A172 (cell line): ENCODE data around the gene DUSP14. TPM values are rescaled to one million over a fixed set of nuclear protein-coding genes. Genes with fewer than 3 reads are reported as not detected.
A peak's percentile ranks its signal among the peaks of the same experiment; 100 is the strongest.
"Not testable (repeated sequence)": the region's sequence is repeated elsewhere in the genome, so short reads cannot be mapped to it uniquely, and the experiment has no call there.

Experiments
- DNase-seq: peaks from one replicate; pipeline ENCODE4 v3.0.0-alpha.2; 2015; ENCODE audit warnings: low spot score
- total RNA-seq: library from RNA; depleted of rRNA; stranded (reverse); fragments of >200 nt; shearing (Covaris generic); gene quantifications from 2 replicates; pipeline ENCODE4 v1.2.3, GENCODE V29; 2014; rRNA removed

DUSP14 gene
- 124 and 151 TPM in 2 replicates for total RNA-seq

GRCh38 chr17:37489197-37490001, at the start of gene DUSP14:
Gene DUSP14, plus strand, starts transcription at chr17:37489891. Its CDS starts 22,382 bp downstream, at chr17:37512273.
- DNase-seq: peak; percentile 54

- DNase-seq: no peak
These were observed 49.3 kb upstream of the DUSP14 start for GRCh38 chr17:37440424-37440823.

- DNase-seq: not testable (repeated sequence)
These were observed 48.2 kb upstream of the DUSP14 start for GRCh38 chr17:37441369-37442014.

- peak; percentile 31 for DNase-seq
These were observed 43.7 kb upstream of the DUSP14 start for GRCh38 chr17:37446027-37446426.

- peak; percentile 61 for DNase-seq
These were observed 42.0 kb upstream of the DUSP14 start for GRCh38 chr17:37447641-37448040.

GRCh38 chr17:37450112-37450511, 39.6 kb upstream of the DUSP14 start:
- no peak for DNase-seq

GRCh38 chr17:37457801-37458200, 31.9 kb upstream of the DUSP14 start:
- not testable (repeated sequence) for DNase-seq

- DNase-seq: peak; percentile 88
These were observed 30.9 kb upstream of the DUSP14 start for GRCh38 chr17:37458805-37459204.

GRCh38 chr17:37461668-37462067, 28.0 kb upstream of the DUSP14 start:
- DNase-seq: no peak

GRCh38 chr17:37462492-37462891, 27.2 kb upstream of the DUSP14 start:
- no peak for DNase-seq

GRCh38 chr17:37463039-37463438, 26.7 kb upstream of the DUSP14 start:
- DNase-seq: no peak

- peak; percentile 73 for DNase-seq
These were observed 24.5 kb upstream of the DUSP14 start for GRCh38 chr17:37465069-37465616.

GRCh38 chr17:37466471-37466870, 23.2 kb upstream of the DUSP14 start:
- DNase-seq: peak; percentile 65

- DNase-seq: no peak
These were observed 19.5 kb upstream of the DUSP14 start for GRCh38 chr17:37470181-37470580.

- no peak for DNase-seq
These were observed 13.8 kb upstream of the DUSP14 start for GRCh38 chr17:37475731-37476420.

GRCh38 chr17:37476431-37477120, 13.1 kb upstream of the DUSP14 start:
- DNase-seq: peak; percentile 63

GRCh38 chr17:37478187-37478586, 11.5 kb upstream of the DUSP14 start:
- DNase-seq: no peak

GRCh38 chr17:37479025-37479424, 10.7 kb upstream of the DUSP14 start:
- DNase-seq: no peak

- DNase-seq: no peak
These were observed 9.3 kb upstream of the DUSP14 start for GRCh38 chr17:37480427-37480826.

GRCh38 chr17:37481001-37481665, 8.6 kb upstream of the DUSP14 start:
- DNase-seq: no peak
